HG02759 (cell line): ENCODE results near the gene TMA7.
"Not testable (repeated sequence)": the region's sequence is repeated elsewhere in the genome, so short reads cannot be mapped to it uniquely, and the experiment has no call there.

ENCODE experiments used
- ATAC-seq: cut with Tn5 transposase; IDR thresholded peaks from one replicate; pipeline ENCODE4 v1.9.1; 2021; ENCODE audit warnings: mild to moderate bottlenecking, moderate library complexity; ENCODE audit not compliant: unreplicated experiment

The TMA7 gene

GRCh38 chr3:48439820-48440589 is at the start of gene TMA7, which contains the start of gene CCDC51:
Gene TMA7, plus strand, starts transcription at chr3:48440257. Its CDS starts 40 bp downstream, at chr3:48440297.
Gene CCDC51, minus strand, starts transcription at chr3:48440119. Its CDS starts 4,991 bp downstream, at chr3:48435128.
- ATAC-seq, result peak; percentile 96

DNA sequence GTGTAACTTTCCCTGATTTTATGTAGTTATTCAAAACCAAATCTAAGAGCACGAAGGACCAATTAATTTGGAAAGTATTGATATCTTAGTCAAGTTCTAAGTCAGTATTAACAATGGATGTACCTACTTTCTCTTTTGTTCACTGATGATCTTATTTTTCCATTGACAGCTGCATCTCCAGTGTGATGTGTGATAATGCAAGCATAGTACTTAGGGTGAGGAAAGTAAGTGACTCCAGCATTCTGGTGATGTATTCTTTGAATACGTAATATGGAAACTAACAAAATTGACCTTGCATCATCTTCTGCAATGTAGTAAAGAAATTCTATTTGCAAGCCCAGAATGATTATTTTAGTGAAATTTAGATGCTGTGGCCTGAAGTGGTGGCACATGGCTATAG is 45.7 kb upstream of the TMA7 start:
- no peak for ATAC-seq

- ATAC-seq, result no peak
These were observed 44.3 kb upstream of the TMA7 start for GRCh38 chr3:48395714-48396113.

- ATAC-seq, result no peak
These were observed 42.0 kb upstream of the TMA7 start for GRCh38 chr3:48397767-48398681.

- ATAC-seq, result no peak
These were observed 41.2 kb upstream of the TMA7 start for GRCh38 chr3:48398701-48399386.

DNA sequence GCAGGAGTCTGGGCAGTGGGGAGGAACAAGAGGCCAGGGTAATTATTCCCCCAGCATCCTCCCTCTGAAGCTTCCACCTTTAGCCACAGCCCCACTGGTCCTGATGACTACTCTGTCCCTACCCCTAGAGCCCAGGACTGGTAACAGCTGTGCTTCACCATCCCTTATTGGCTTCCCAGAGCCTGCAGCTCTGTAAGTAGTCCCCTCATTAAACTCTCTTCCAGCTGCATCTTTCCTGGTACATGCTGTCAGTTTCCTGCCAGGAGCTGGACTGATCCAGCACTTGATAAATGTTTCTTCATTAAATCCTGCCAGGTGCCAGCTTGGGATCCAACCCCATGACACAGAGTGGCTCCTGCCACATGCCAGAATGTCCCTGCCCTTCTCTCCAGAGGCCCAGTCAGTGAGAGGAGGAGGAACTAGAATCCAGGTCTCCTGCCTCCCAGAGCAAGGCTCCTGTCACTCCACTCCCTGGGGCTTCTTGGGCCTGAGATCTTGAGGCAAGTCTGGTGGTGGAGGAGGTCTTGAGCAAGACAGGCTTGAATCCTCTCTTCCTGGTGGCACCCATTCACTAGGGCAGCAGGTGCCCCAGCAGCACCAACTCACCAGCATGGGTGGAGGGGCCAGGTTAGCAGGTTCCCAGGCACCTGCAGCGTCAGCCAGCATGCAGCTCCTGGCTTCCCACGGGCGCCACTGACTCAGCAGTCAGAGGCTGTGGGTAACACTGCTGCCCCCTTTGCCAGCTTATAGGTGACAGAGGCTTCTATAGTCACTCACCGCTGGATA is 40.5 kb upstream of the TMA7 start:
- no peak for ATAC-seq

GRCh38 chr3:48400824-48401433 is 39.1 kb upstream of the TMA7 start:
- ATAC-seq, result no peak

- not testable (repeated sequence) for ATAC-seq
These were observed 38.6 kb upstream of the TMA7 start for GRCh38 chr3:48401434-48401901.

GRCh38 chr3:48402281-48402732 is 37.8 kb upstream of the TMA7 start:
- ATAC-seq, result no peak

GRCh38 chr3:48402907-48403306 is 37.1 kb upstream of the TMA7 start:
- ATAC-seq, result no peak

GRCh38 chr3:48403533-48404439 is 36.3 kb upstream of the TMA7 start:
- no peak for ATAC-seq

DNA sequence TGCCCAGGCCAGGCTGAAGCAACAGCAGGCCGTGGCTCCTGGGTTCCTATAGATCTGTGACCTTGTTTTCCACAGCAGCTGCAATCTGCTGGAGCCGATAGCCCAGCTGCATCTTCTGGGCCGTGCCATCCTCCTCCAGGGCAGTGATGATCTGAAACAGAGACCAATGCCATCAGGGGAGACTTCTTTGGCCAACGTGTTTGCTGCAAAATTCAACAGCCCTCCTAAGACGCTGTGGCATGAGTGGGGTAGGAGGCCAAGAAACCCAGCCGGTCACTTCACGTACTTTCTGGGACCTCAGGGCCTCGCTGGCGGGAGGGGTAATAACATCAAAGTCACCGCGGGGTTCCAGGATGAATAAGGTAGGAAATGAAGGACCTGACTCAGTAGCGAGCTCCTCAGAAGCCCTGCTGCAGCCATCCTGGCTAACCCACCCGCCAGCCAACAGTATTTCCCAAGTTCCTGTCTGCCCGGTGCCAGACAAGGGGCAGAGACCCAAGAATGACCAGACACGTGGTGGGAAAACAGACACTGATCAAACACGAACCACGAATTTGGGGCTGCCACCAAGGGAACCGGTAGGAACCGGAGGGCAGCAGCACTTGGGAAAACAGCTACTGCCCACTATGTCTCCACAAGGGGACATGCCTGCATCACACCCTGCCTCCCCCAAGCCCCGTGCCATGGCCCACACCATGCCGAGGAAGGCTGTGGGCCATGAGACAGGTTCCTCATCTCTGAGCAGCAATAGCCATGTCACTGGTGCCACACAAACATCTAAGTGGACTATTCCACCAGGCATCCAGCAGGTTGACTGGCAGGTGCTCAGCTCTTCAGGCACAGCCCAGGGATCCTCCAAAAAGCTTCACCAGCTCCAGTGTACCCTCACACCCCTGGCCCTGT is 35.4 kb upstream of the TMA7 start:
- no peak for ATAC-seq

DNA sequence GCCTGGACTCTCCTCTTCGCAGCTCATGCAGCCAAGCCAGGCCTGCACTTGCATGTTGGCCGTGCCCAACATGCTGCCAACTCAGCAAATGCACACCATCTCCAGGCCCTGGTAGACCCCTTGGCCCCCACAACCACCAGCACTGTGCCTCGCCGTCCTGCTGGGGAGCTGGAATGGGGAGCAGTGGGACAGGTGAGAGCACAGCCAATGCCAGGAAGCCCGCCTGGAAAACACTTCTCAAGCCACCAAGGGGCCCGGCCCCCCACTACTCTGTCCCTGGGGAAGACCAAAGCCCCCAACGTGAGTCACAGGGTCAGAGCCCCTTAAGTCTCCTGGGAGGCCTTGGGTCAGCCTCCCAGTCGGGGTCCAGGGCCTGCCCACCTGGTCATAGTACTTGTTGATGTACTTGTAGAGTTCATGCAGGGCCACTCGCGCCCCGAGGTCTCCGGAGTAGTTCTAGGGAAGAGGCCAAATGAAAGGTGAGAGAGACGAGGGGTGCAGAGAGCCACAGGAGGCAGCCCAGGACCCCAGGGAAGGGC is 34.6 kb upstream of the TMA7 start:
- no peak for ATAC-seq

DNA sequence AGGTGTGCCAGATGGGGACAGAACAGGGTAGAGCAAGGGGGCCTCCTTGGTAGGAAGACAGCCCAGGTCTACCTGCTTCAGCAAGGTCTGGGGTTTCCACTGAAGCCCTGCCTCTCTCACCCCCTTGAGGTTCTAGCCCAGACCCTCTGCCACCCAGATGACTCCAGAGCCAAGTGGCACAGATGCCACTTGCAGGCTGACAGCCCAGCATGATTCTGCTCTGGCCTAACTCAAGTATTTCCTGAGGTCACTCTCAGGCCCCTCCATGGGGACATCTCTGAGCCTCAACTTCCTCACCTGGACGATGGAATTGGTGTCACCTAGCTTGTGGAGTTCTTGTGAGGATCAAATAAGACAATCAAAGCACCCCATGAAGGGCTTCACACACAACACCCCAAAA is 34.1 kb upstream of the TMA7 start:
- no peak for ATAC-seq

- ATAC-seq, result no peak
These were observed 33.3 kb upstream of the TMA7 start for GRCh38 chr3:48406443-48407431.

GRCh38 chr3:48407542-48408099 is 32.4 kb upstream of the TMA7 start:
- no peak for ATAC-seq
